ENCODE measurements around the gene EARS2. TPM values are rescaled to one million over a fixed set of nuclear protein-coding genes. Genes with fewer than 3 reads are reported as not detected.

The EARS2 gene
- total RNA-seq, 1 experiment from 2014 or later = 34.9 TPM

GRCh38 chr16:23509782-23510163 lies 47.4 kb downstream of the EARS2 start:
- H3F3A ChIP-seq (ENCODE audit: insufficient read depth, low read depth) = peaks cover 39% of the 10 kb centered on the region; the same call in 1 of the 2 replicates
- POLR2A ChIA-PET (ENCODE audit: unreplicated experiment) = interaction anchor here (0.6 to 0.7 kb wide), 3 partner anchors 13 to 1321 kb away, joined by 4 to 12 read pairs (median 5); no protein-coding TSS in a partner anchor
- intact Hi-C loops (cut with micrococcal nuclease; ENCODE audit: unreplicated experiment) = loop anchor here (1.0 to 5.0 kb wide), 2 partner anchors 17 to 57 kb away; partner anchors contain the start of gene COG7
- H3K36me3 ChIP-seq (ENCODE audit: low read depth) = no peaks in the 10 kb centered on the region
- H3K9me2 ChIP-seq (ENCODE audit: insufficient read depth) = no peaks in the 10 kb centered on the region
- TF ChIP-seq CTCF (conservative IDR thresholded peaks at IDR 0.05) (no peak), EZH2 (IDR thresholded peaks at IDR 0.05; ENCODE audit: low read depth) (no peak)
- H3K79me2 ChIP-seq (ENCODE audit: low read depth) = peaks cover 44% of the 10 kb centered on the region
- no peak for DNase-seq
- no TSS peak for BruUV-seq (replicated peaks)
- H3K27ac ChIP-seq = no peak overlapping the region
- no peaks in the 10 kb centered on the region for H3K27me3 ChIP-seq (ENCODE audit: insufficient read depth, low read depth)
- peak overlapping the region; percentile 44; the same call in 1 of the 2 replicates for H2AFZ ChIP-seq
- H4K20me1 ChIP-seq (ENCODE audit: insufficient read depth) = peaks cover 24% of the 10 kb centered on the region
- CTCF ChIA-PET = no interaction called here
- peak overlapping the region; percentile 69 for H3K4me3 ChIP-seq
- peaks cover 21% of the 10 kb centered on the region for H3K4me1 ChIP-seq (replicated peaks; ENCODE audit: insufficient read depth)
- no peaks in the 10 kb centered on the region for H3K9me3 ChIP-seq (ENCODE audit: insufficient read depth, low read depth)
- H3K4me2 ChIP-seq = peak overlapping the region; percentile 98

- H3F3A ChIP-seq (ENCODE audit: insufficient read depth, low read depth) = peaks cover 41% of the 10 kb centered on the region
- peaks cover 46% of the 10 kb centered on the region for H3K79me2 ChIP-seq (ENCODE audit: low read depth)
- H3K36me3 ChIP-seq (ENCODE audit: low read depth) = no peaks in the 10 kb centered on the region
- peaks cover 23% of the 10 kb centered on the region for H3K4me1 ChIP-seq (replicated peaks; ENCODE audit: insufficient read depth)
- intact Hi-C loops (cut with micrococcal nuclease; ENCODE audit: unreplicated experiment) = loop anchor here (5.0 kb wide), 1 partner anchor 57 kb away; the partner anchor contains the start of gene COG7
- no peak overlapping the region for H3K27ac ChIP-seq
- peak overlapping the region; percentile 69 for H3K4me3 ChIP-seq
- H3K27me3 ChIP-seq (ENCODE audit: insufficient read depth, low read depth) = no peaks in the 10 kb centered on the region
- TF ChIP-seq CTCF (conservative IDR thresholded peaks at IDR 0.05) (no peak), EZH2 (IDR thresholded peaks at IDR 0.05; ENCODE audit: low read depth) (no peak)
- CTCF ChIA-PET = no interaction called here
- peak overlapping the region; percentile 44; the same call in 1 of the 2 replicates for H2AFZ ChIP-seq
- no peaks in the 10 kb centered on the region for H3K9me3 ChIP-seq (ENCODE audit: insufficient read depth, low read depth)
- no peak for DNase-seq
- peaks cover 27% of the 10 kb centered on the region for H4K20me1 ChIP-seq (ENCODE audit: insufficient read depth)
- POLR2A ChIA-PET (ENCODE audit: unreplicated experiment) = interaction anchor here (0.7 kb wide), 1 partner anchor 12 kb away, joined by 4 read pairs; no protein-coding TSS in a partner anchor
- peak overlapping the region; percentile 98 for H3K4me2 ChIP-seq
- BruUV-seq (replicated peaks) = TSS peak; percentile 64
- H3K9me2 ChIP-seq (ENCODE audit: insufficient read depth) = no peaks in the 10 kb centered on the region
These were observed 47.8 kb downstream of the EARS2 start for GRCh38 chr16:23509441-23509754.

GRCh38 chr16:23508589-23509440 lies 48.3 kb downstream of the EARS2 start:
- BruUV-seq (replicated peaks) = no TSS peak
- DNase-seq = no peak
- no peak overlapping the region for H3K27ac ChIP-seq
- ChIA-PET POLR2A (ENCODE audit: unreplicated experiment) (interaction anchor here (0.7 kb wide), 1 partner anchor 12 kb away, joined by 4 read pairs; no protein-coding TSS in a partner anchor), CTCF (interaction anchor here (0.6 to 0.8 kb wide), 2 partner anchors 11 to 73 kb away, joined by 3 to 4 read pairs; no protein-coding TSS in a partner anchor)
- TF ChIP-seq CTCF (conservative IDR thresholded peaks at IDR 0.05) = no peak
- TF ChIP-seq EZH2 (IDR thresholded peaks at IDR 0.05; ENCODE audit: low read depth) = no peak
- H3K4me1 ChIP-seq (replicated peaks; ENCODE audit: insufficient read depth) = peaks cover 29% of the 10 kb centered on the region
- no peaks in the 10 kb centered on the region for H3K9me3 ChIP-seq (ENCODE audit: insufficient read depth, low read depth)
- H3K79me2 ChIP-seq (ENCODE audit: low read depth) = peaks cover 52% of the 10 kb centered on the region
- H3F3A ChIP-seq (ENCODE audit: insufficient read depth, low read depth) = peaks cover 47% of the 10 kb centered on the region
- 0 out of 2 replicates have a peak overlapping the region, but pooled peaks have one; percentile 44 for H2AFZ ChIP-seq
- peak overlapping the region; percentile 98 for H3K4me2 ChIP-seq
- intact Hi-C loops (cut with micrococcal nuclease; ENCODE audit: unreplicated experiment) = loop anchor here (5.0 kb wide), 1 partner anchor 57 kb away; the partner anchor contains the start of gene COG7
- H3K9me2 ChIP-seq (ENCODE audit: insufficient read depth) = no peaks in the 10 kb centered on the region
- H3K36me3 ChIP-seq (ENCODE audit: low read depth) = no peaks in the 10 kb centered on the region
- H4K20me1 ChIP-seq (ENCODE audit: insufficient read depth) = peaks cover 33% of the 10 kb centered on the region
- H3K27me3 ChIP-seq (ENCODE audit: insufficient read depth, low read depth) = no peaks in the 10 kb centered on the region
- peak overlapping the region; percentile 69 for H3K4me3 ChIP-seq
